GM21786 (cell line): ENCODE results near the gene AACS.
"Not testable (repeated sequence)": the region's sequence is repeated elsewhere in the genome, so short reads cannot be mapped to it uniquely, and the experiment has no call there.

ENCODE experiments used
- ATAC-seq: cut with Tn5 transposase; IDR thresholded peaks from one replicate; pipeline ENCODE4 v1.9.1; 2021; ENCODE audit not compliant: unreplicated experiment

The AACS gene

GRCh38 chr12:125089626-125090025, 24.4 kb downstream of the AACS start:
- ATAC-seq: no peak

- ATAC-seq: no peak
Measured at GRCh38 chr12:125090437-125090836, 25.2 kb downstream of the AACS start.

DNA sequence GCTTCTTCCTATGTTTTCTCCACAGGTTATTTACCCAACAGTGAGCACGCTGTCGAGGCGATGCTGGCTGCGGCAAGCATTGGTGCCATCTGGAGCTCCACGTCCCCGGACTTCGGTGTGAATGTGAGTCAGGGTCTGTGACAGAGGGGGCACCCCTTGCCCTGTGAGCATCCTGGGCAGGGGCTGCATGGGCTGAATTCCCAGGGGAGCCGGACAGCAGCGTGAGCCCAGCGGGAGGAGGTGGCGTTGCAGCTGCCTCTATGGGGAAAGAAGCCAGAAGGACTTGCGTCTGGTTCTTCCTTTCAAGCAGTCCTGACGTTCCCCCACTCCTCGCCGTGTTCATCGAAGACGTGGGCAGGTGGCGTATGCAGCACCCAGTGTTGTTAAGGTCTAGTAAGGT, 26.2 kb downstream of the AACS start:
- no peak for ATAC-seq

- ATAC-seq: no peak
Measured at GRCh38 chr12:125092108-125092871, 27.1 kb downstream of the AACS start.

DNA sequence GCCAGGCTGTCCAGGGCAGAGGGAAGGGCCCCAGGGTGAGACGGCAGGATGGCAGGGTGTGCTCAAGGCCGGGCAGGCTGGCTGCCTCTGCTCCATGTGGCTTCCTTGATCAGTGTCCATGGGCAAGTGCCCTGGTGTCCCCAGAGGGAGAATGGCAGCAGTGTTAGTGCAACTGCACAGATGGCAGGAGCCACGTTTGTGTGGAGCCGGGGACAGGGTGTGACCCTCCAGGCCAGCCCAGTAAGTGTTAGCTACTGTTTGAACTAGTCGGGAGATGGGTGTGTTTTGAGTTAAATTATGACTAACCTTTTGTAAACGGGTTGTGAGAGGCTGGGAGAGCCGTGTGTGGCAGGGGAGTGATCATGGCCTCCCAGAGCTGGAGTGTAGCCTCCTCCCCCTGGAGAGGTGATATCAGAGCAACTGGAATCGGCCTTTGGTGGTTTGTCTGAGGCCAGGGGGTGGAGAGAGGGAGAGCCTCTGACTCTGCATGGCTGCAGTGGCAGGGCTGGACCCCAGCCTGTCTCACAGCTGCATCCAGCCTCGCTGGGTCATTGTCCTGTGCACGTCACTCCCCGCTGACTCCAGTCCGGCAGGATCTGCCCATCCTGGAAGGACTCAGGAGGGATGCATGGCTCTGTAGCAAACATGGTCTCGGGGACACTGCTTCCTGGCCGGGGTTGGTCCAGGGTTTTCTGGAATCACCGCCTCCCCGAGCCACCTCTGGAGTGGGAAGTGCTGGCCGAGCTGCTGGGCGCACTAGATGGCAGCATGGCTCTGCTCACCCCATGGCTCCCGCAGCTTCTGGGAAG, 27.8 kb downstream of the AACS start:
- ATAC-seq: no peak

- ATAC-seq: no peak
Measured at GRCh38 chr12:125093681-125094330, 28.6 kb downstream of the AACS start.

DNA sequence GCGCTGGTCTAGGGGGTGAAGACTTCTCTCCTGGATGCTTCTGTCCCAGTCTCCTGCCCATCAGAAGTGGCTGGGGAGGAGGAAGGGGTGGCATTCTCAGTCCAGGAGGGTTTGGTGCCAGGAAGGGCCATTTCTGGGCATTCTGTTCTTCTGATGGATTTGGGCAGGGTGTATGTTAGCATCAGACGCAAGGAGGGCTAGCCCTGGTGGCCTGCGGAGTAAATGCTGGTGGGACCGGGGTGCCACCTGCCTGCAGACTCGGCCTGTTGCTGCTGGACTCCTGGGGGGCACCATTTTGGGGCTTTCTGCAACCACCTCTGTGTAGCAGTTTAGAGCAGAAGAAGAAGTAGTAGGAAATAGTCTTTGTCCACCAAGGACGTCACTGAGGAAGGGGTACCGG, 31.7 kb downstream of the AACS start:
- no peak for ATAC-seq

DNA sequence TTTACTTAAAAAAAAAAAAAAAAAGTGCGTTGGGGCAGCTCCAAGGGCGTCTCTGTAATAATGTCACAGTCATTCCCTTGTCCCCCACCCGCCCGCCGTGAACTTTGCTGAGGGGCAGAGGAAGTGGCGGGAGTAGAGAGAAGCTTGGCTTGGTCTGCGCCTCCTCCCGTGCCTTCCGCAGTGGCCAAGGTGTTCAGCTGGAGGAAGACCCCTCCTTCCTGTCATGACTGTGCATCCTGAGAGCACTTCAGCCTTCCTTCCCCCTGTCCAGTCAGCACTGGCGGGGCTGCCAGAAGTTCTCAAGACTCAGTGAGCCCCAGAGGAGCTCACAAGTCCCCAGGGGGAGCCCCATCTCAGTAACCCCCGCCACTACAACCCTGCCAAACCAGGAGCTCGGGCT, 32.2 kb downstream of the AACS start:
- no peak for ATAC-seq

- ATAC-seq: no peak
Measured at GRCh38 chr12:125098676-125099408, 33.6 kb downstream of the AACS start.

- no peak for ATAC-seq
Measured at GRCh38 chr12:125099409-125099782, 34.2 kb downstream of the AACS start.

- ATAC-seq: no peak
Measured at GRCh38 chr12:125100551-125101434, 35.6 kb downstream of the AACS start.

- ATAC-seq: no peak
Measured at GRCh38 chr12:125104982-125105381, 39.7 kb downstream of the AACS start.

- ATAC-seq: no peak
Measured at GRCh38 chr12:125105600-125105999, 40.4 kb downstream of the AACS start.

GRCh38 chr12:125110641-125111360, 45.6 kb downstream of the AACS start:
- ATAC-seq: no peak

- ATAC-seq: no peak
Measured at GRCh38 chr12:125111403-125111802, 46.2 kb downstream of the AACS start.

DNA sequence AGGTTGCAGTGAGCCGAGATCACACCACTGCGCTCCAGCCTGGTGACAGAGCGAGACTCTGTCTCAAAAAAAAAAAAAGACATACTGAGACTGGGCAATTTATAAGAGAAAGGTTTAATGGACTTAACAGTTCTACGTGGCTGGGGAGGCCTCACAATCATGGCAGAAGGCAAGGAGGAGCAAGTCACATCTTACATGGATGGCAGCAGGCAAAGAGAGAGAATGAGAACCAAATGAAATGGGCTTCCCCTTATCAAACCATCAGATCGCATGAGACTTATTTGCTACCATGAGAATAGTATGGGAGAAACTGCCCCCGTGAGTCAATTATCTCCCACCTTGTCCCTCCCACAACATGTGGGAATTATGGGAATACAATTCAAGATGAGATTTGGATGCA, 47.4 kb downstream of the AACS start:
- ATAC-seq: not testable (repeated sequence)

GRCh38 chr12:125113263-125113662, 48.0 kb downstream of the AACS start:
- no peak for ATAC-seq

- ATAC-seq: no peak
Measured at GRCh38 chr12:125113789-125114188, 48.6 kb downstream of the AACS start.

GRCh38 chr12:125114365-125115141, 49.3 kb downstream of the AACS start:
- peak; percentile 80 for ATAC-seq
